H1 (cell line): ENCODE measurements around the gene ADCY9. TPM values are rescaled to one million over a fixed set of nuclear protein-coding genes. Genes with fewer than 3 reads are reported as not detected.

ENCODE experiments used
- E2F6 ChIP-seq: IDR thresholded peaks from 2 replicates; pipeline ENCODE4 v1.6.1; 2012; ENCODE audit warnings: inconsistent platforms
- GTF2F1 ChIP-seq: IDR thresholded peaks from 2 replicates; pipeline ENCODE4 v1.6.1; 2012; ENCODE audit warnings: low read depth, low read length, improper control_type of control experiment, borderline replicate concordance
- HDAC2 ChIP-seq, 2 experiments: fragments of 300-600 bp in 1 of 2; sonication (generic) in 1 of 2; IDR thresholded peaks; 2 replicates each; pipeline ENCODE4 v1.6.1; 2011 to 2012; ENCODE audit warnings: low read depth in 2 of 2, low read length in 2 of 2, mild to moderate bottlenecking in 2 of 2, moderate library complexity in 2 of 2, borderline replicate concordance in 1 of 2, inconsistent platforms in 1 of 2
- JUND ChIP-seq: IDR thresholded peaks from 2 replicates; pipeline ENCODE4 v1.6.1; 2011; ENCODE audit warnings: mild to moderate bottlenecking, improper control_type of control experiment, low read length
- KDM4A ChIP-seq: IDR thresholded peaks from one replicate; pipeline ENCODE4 v1.7.1; 2012; ENCODE audit warnings: low read depth, mild to moderate bottlenecking, moderate library complexity, low read length, inconsistent platforms; ENCODE audit not compliant: severe bottlenecking
- MAX ChIP-seq: IDR thresholded peaks from 2 replicates; pipeline ENCODE4 v1.6.1; 2012; ENCODE audit warnings: inconsistent platforms
- NRF1 ChIP-seq: IDR thresholded peaks from 2 replicates; pipeline ENCODE4 v1.6.1; 2011; ENCODE audit warnings: mild to moderate bottlenecking, low read depth, low read length, improper control_type of control experiment
- POU5F1 ChIP-seq: IDR thresholded peaks from 2 replicates; pipeline ENCODE4 v1.6.1; 2011; ENCODE audit warnings: low read depth, mild to moderate bottlenecking, low read length, moderate library complexity
- RFX5 ChIP-seq: IDR thresholded peaks from 2 replicates; pipeline ENCODE4 v1.6.1; 2011; ENCODE audit warnings: low read depth, low read length, improper control_type of control experiment, borderline replicate concordance
- RNF2 ChIP-seq: fragments of 200-900, 300-1000 bp; sonication (generic); IDR thresholded peaks from 2 replicates; pipeline ENCODE4 v1.7.1; 2016; ENCODE audit warnings: borderline replicate concordance, low read depth, mild to moderate bottlenecking, antibody characterized with exemption, low read length; ENCODE audit not compliant: poor library complexity, severe bottlenecking; ENCODE audit errors: missing control alignments
- RXRA ChIP-seq: IDR thresholded peaks from 2 replicates; pipeline ENCODE4 v1.6.1; 2011; ENCODE audit warnings: low read depth, mild to moderate bottlenecking, low read length, moderate library complexity; ENCODE audit not compliant: insufficient read depth
- SAP30 ChIP-seq: fragments of 300-600 bp; sonication (generic); IDR thresholded peaks from 2 replicates; pipeline ENCODE4 v1.7.1; 2012; ENCODE audit warnings: low read length, moderate library complexity, mild to moderate bottlenecking, inconsistent platforms; ENCODE audit not compliant: insufficient read depth, insufficient replicate concordance
- SP1 ChIP-seq: IDR thresholded peaks from 2 replicates; pipeline ENCODE4 v1.6.1; 2011; ENCODE audit warnings: low read depth, low read length
- TAF7 ChIP-seq: optimal IDR thresholded peaks from 2 replicates; pipeline ENCODE3; 2011; ENCODE audit warnings: low read depth, mild to moderate bottlenecking, inconsistent platforms, low read length, moderate library complexity, borderline replicate concordance
- TBP ChIP-seq: IDR thresholded peaks from 2 replicates; pipeline ENCODE4 v1.6.1; 2011; ENCODE audit warnings: low read depth, low read length, improper control_type of control experiment
- TCF12 ChIP-seq: IDR thresholded peaks from 2 replicates; pipeline ENCODE4 v1.6.1; 2011; ENCODE audit warnings: low read depth, mild to moderate bottlenecking, low read length
- YY1 ChIP-seq: IDR thresholded peaks from 2 replicates; pipeline ENCODE4 v1.6.1; 2011; ENCODE audit warnings: low read depth, mild to moderate bottlenecking, low read length
- polyA plus RNA-seq, 7 experiments: library from polyadenylated mRNA; depleted of rRNA in 3 of 7; stranded (reverse) in 5 of 7; unstranded in 2 of 7; fragments of >200 nt in 5 of 7; fragments of 200-250 nt in 2 of 7; gene quantifications; 1 replicate in 5 of 7; 2 replicates in 1 of 7; 4 replicates in 1 of 7; pipeline versions ENCODE4 v1.2.1 to v1.2.3, GENCODE V29; 2011 to 2013; ENCODE audit warnings: missing spikeins in 2 of 7, mixed read lengths in 2 of 7
- total RNA-seq: library from RNA; stranded (reverse); fragmentation: NEBNext Ultra II Directional; extraction: Animal tissue kit (Norgen Biotek cat#: 25700); gene quantifications from 2 replicates; pipeline ENCODE4 v1.2.1, GENCODE V29; 2021

Gene ADCY9
- total and polyA plus RNA-seq, 2 of the 8 experiments (the other 6 are each of a cell fraction or from before 2014, with no cell fraction given) = 5.4 to 13.1 TPM

GRCh38 chr16:3983081-3983520 is 133.1 kb downstream of the ADCY9 start (continued):
- TF ChIP-seq GTF2F1 = no peak
- peak; percentile 70; the same call in 1 of the 2 replicates for TF ChIP-seq YY1
- peak; percentile 15; the same call in 1 of the 2 replicates for TF ChIP-seq SP1
- peak; percentile 88 for TF ChIP-seq E2F6
- TF ChIP-seq RXRA = no peak
- peak; percentile 71; the same call in 1 of the 2 replicates for TF ChIP-seq TCF12
- TF ChIP-seq KDM4A = no peak
- no peak for TF ChIP-seq JUND
- peak; percentile 37 for TF ChIP-seq TAF7
- no peak for TF ChIP-seq NRF1
- TF ChIP-seq TBP = peak; percentile 57; the same call in 1 of the 2 replicates
- no peak for TF ChIP-seq POU5F1
- peak; percentile 97 for TF ChIP-seq MAX
- TF ChIP-seq RNF2 = no peak
- TF ChIP-seq RFX5 = no peak
- 0 out of 4 replicates have a peak, but pooled peaks have one; percentile 36 to 58 for TF ChIP-seq HDAC2 (IDR thresholded peaks at IDR 0.05; ENCODE audit: borderline replicate concordance in 1 of 2, low read depth in 2 of 2, low read length in 2 of 2)
- TF ChIP-seq SAP30 = no peak
